SHP77 treated with DMSO at 0.1 percent for 48 hours (cell line): ENCODE results near the gene FRMD8.

Experiments used
- DNase-seq: peaks from one replicate; lab custom pipeline; 2025; lab: John Stamatoyannopoulos, UW

FRMD8 gene

DNA sequence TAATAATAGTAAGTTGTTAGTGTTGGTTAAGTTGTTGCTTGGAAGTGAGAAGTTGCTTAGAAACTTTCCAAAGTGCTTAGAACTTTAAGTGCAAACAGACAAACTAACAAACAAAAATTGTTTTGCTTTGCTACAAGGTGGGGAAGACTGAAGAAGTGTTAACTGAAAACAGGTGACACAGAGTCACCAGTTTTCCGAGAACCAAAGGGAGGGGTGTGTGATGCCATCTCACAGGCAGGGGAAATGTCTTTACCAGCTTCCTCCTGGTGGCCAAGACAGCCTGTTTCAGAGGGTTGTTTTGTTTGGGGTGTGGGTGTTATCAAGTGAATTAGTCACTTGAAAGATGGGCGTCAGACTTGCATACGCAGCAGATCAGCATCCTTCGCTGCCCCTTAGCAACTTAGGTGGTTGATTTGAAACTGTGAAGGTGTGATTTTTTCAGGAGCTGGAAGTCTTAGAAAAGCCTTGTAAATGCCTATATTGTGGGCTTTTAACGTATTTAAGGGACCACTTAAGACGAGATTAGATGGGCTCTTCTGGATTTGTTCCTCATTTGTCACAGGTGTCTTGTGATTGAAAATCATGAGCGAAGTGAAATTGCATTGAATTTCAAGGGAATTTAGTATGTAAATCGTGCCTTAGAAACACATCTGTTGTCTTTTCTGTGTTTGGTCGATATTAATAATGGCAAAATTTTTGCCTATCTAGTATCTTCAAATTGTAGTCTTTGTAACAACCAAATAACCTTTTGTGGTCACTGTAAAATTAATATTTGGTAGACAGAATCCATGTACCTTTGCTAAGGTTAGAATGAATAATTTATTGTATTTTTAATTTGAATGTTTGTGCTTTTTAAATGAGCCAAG lies 38.9 kb downstream of the FRMD8 start:
- DNase-seq: no peak

DNA sequence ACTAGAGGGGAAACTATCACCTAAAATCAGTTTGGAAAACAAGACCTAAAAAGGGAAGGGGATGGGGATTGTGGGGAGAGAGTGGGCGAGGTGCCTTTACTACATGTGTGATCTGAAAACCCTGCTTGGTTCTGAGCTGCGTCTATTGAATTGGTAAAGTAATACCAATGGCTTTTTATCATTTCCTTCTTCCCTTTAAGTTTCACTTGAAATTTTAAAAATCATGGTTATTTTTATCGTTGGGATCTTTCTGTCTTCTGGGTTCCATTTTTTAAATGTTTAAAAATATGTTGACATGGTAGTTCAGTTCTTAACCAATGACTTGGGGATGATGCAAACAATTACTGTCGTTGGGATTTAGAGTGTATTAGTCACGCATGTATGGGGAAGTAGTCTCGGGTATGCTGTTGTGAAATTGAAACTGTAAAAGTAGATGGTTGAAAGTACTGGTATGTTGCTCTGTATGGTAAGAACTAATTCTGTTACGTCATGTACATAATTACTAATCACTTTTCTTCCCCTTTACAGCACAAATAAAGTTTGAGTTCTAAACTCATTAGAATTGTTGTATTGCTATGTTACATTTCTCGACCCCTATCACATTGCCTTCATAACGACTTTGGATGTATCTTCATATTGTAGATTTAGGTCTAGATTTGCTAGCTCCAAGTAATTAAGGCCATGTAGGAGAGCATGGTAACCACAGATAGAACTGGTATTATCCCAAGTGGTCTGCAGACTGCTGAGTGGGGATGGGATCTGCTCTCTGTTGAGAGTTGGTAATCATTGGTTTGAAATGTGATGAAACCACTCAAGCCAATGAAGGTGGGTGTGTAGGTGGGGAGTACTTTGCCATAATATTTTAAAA lies 39.8 kb downstream of the FRMD8 start:
- DNase-seq: no peak

DNA sequence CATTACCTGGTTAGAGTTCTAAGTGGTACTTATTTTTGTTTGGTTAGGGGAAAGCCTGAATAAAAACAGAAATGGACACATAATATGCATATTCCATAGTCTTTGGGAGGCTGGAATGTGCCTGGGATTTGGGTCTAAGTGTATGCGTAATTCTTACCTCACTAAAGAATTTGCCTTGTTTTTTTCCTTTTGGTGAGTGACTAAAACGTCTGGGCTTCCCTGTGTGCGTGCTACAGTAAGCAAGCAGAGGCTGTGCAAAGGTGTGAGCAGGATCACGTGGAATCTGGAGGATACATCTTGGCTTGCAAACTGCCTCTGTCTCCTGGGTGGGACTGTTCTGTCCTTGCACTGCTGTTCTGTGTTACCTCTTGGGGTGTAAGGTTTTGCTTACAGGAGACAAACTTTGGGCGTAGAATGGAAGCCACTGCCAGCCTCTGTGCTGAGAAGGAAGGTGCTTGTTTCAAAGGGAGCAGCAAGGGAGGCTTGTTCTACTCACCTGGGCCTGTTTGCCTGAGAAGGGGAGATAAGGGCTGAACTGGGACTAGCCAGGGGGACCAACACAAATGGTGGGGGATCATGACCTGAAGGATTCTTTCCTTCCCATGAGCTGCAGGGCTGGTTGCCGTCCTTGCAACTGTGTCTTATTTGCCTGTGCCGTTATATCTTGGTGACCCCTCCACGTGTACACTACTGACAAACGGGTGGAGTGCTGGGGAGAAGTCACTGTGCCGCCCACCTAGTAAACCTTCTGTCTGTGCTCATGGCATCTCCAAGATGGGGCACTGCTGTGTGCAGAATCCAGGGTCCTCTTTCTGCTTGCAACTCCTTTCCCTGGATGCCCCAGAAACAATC lies 40.6 kb downstream of the FRMD8 start:
- DNase-seq: no peak

DNA sequence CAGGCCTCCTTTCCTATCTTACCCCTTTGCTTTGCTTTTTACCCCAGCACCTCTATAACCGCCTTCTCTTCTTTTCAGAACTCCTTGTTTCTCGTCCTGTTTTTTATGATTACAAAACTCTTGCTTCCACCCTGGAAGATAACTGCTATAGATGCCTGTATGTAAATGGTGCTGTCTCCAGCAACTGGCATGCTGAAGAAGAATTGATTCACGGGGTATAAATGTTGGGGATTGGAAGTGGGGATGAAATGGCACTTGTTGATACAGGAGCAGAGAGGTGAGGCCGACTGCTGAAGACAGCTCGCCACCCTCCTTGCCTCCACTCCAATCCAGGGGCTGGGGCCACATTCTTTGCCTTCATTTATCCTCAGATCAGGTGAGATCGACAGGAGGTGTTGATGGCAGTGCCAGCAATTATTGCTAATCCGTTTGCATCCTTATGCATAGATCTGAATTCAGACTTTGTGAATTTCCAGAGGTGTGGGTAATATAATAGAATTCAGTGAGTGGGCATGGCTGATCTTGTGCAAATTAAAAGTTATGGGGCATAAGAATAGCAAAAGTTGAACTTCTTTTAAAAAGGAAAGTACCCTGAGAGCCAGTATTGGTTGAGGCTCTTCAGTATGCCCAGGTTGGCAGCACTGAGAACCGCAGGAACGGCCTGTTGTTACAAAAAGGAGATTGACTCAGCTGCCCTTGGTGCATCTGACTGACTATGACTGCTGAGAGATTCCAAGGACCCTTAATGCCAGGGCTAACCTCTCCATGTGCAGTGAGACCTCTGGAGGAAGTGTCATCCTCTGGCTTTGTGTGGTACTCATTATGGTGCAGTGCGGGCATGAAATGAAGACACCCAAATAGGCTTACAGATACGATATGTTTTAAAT lies 41.5 kb downstream of the FRMD8 start:
- no peak for DNase-seq

DNA sequence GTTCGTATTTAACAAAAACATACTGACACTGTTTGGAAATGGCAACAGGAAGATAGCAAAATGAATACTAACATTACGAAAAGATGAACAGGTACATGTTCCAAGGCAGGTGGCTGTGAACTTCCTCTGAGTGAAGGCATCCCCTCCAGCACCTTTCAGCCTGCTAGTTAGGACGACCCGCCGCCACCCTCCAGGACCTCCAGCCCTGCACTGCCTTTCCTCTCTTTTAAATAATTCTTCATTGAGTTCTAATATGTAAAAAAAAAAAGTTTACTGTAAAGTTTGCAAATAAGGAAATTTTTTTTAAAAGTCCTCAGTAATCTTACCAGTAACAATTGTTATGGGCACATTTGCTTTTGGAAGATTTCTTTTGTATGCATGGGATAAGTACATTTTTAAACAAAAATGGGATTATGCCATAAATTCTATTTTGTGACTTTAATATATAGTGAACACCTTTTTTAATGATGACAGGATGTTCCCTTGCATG lies 42.2 kb downstream of the FRMD8 start:
- no peak for DNase-seq

DNA sequence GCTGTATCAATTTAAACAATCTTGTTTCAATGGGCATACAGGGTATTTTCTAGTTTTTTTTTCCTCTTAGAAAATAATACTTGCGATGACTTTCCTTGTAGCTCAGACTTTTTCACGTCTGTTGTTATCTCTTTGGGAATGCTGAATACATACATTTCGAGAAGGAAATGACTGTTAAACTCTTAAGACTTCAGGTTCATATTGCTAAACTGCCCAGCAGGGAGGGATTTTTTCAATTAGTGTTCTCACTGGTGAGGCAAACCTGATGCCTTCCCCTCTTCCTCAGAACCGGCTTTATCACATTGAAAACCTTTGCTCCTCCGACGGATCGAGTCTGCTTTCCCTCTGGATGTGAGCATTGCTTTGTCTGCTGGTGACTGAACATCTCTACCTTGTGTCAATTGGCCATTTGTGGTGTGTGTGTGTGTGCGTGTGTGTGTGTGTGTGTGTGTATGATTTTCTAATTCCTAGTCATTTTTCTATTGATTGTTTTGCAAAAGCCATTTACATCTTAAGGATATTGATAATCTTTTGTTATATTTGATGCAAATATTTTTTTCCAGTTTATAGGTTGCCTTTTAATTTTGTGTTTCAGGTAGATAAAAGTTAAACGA lies 42.7 kb downstream of the FRMD8 start:
- DNase-seq: no peak

DNA sequence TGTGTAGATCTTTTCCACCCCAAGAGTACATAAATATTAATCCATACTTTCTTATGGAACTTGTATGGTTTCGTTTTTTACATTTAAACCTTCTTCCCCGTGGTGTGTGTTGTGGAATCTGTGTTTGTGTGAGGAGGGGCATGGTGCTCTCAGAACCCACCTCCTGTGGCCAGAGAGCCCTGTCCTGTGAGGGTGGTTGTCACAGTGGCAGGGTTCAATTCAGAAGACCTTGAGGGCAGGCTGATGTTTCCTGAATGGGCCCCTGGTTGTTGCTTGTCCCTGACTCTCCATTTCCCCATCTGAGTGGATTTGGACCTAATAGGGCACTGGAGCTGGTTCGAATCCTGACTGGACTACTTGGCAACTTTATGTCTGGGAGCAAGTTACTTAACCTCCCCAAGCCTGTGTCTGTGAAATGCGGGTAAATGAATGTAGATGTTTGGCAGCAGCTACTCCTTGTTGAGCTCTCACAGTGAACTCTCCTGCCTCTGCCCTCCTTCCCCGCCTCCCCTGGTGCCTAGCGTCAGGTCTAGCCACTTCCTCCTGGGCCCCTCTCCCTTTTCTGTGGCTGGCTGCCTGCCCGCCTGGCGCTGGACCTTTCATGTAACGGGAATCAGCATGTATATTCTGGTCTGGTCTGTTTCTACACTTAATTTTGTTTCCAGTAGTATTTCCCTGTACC lies 43.4 kb downstream of the FRMD8 start:
- DNase-seq: no peak

DNA sequence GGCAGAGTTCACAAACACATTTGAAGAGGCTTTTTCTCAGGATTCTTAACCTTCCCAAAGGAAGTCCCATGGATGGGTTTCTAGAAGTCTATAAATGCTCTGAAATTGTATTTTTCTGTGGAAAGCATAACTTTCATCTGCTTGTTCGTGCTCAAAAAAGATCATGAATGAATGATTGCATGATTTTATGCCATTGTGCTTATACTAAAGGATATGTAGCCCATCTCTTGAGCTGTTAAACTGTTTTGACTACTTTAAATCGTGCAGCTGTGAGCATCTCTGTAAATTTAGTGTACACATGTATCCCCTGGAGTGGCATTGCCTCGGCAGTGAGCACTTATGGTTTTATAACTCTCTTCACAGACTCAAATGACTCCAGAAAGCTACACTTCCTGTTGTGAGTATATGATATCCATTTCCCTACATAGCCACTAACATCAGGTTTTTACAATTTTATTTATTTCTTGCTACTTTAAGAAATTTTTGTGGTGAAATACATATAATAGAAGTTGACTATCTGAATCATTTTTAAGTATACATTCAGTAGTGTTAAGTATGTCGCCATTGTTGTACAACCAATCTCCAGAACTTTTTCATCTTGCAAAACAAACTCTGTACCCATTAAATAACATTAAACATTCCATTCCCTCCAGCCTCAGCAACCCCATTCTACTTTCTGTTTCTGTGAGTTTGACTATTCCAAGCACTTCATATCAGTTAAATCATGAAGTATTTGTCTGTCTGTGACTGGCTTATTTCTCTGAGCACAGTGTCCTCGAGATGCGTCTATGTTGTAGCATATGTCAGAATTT lies 44.2 kb downstream of the FRMD8 start:
- DNase-seq: no peak

DNA sequence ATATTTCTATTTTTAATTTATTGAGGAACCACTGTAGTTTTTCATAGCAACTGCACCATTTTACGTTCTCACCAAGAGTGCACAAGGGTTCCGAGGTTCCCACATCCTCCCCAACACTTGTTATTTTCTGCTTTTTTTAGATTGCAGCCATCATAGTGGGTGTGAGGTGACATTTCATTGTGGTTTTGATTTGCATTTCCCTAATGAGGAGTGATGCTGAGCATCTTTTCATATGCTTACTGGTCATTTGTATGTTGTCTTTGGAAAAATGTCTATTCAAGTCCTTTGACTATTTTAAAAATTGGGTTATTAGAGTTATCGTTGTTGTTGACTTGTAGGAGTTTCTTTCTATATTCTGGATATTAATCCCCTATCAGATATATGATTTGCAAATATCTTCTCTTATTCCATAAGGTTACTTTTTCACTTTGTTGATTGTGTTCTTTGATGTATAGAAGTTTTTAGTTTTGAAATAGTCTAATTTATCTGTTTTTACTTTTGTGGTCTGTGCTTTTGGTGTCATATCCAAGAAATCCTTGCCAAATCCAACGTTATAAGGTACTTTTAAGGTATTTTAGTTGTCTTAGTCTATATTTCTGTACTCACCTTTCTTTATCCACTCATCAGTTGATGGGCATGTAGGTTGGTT lies 45.1 kb downstream of the FRMD8 start:
- DNase-seq: no peak

DNA sequence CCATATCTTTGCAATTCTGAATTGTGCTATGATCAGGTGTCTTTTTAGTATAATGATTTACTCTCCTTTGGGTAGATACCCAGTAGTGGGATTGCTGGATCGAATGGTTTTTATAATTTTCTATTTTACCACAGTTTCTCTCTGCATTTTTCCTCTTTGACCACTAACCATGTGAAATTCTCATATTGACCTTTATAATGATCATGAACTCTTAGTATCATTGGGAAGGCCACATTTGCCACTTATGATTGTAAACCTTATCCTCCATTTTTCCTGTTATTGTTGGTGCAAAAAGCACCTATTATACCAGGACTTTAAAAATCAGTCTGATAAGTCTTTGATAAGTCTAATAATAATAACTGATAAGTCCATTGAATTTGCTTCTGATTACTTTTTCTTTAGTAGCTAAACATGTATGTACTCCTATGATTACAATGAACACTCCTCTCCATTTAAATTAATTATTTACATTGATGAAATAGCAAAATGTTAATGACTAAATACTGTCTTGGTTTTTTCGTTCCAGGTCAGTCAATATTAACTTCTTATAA lies 45.7 kb downstream of the FRMD8 start:
- DNase-seq: no peak

DNA sequence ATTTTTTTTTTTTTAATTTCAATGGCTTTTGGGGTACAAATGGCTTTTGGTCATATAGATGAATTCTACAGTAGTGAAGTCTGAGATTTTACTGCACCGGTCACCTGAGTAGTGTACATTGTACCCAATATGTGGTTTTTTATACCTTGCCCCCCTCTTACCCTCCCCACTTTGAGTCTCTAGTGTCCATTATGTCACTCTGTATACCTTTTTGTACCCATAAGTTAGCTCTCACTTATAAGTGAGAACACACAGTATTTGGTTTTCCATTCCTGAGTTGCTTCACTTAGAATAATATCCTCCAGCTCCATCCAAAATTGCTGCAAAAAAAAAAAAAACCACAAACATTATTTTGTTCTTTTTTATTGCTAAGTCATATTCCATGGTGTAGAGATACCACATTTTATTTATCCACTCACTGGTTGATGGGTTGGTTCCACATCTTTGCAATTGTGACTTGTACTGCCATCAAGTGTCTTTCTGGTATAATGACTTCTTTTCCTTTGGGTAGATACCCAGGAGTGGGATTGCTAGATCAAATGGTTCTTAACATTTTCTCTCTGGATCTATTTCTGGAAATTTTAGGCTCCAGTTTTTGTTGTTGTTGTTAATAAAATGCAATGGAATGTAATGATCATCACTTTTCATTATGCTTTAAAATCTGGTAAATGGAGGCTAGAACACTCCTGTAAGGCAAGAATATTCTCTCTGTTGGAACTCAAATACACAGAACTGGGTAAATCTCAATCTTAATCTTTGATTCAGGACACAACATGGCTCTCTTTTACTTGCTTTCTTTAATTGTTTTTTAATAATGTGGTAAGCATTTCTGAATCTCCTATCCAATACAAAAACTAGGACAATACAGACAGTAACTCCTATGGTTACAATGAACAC lies 46.5 kb downstream of the FRMD8 start:
- no peak for DNase-seq

DNA sequence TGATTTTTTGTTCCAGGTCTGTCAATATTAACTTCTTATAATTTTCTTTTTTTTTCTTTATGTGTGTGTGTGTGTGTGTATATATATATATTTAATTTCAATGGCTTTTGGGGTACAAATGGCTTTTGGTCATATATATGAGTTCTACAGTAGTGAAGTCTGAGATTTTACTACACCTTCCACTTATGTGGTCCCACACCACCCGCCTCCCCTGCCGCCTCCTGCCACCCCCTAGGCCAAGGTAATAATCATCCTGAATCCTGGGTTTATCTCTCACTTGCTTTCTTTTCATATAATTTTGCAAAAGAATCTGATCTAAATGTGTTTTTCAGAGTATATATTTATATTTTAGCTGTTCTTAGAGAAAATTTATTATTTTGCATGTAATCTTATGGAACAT lies 47.2 kb downstream of the FRMD8 start:
- no peak for DNase-seq

DNA sequence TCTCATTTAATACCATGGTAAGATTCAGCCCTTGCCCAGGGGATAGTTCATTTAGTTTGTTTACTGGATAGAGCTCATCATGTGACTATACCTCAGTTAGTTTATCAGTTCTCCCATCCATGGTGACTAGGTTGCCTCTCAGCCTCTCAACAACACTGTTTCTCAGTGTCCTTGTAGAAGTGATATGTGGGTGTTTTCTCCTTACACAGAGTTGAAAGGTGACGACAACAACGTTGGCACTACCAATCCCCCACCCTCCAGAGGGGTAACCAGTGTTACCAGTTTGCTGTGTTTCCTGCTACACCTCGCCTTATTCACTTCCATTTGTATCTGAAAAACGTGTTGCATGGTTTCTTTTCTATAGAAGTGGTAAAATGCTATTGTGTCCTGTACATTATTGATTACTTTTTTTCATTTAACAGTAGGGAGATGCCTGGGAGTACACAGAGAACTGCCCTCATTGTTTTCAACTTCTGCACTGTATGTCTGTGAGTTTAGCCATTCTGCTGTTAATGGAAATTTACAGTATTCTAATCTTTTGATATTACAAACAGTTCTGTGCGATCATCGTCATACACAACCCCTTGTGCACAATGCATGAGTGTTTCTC lies 47.7 kb downstream of the FRMD8 start:
- no peak for DNase-seq

DNA sequence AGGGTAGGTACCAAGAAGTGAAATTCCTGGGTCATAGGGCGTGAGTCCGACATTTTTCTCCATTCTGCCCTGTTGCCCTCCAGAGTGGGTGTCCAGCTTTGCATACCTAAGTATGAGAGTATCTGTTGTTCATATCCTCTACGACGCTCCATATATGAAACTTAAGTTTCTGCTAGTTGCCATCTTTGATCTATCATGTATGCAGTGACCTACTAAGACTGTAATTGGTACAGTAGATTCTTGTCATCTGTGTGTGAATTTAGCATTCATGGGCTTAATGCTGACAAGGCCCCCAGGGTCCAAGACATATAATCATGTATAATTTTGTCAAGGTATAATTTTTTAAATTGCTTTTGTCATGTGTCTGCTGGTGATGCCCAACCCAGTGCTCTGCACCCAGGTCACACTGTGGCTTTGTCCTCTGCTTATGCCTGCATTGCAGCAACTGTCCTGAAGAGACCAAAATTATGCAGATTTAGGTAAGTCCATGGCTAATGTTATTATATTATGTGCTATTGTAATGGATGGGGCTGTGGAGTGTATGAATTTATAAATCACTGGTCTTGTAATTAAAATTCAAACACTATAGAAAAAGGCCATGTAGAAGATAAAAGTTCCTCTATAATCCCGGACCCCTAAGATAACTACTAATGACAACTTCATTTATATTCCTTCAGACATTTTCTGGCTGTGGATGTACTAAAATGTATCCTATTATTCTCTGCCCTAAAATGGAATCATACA lies 48.4 kb downstream of the FRMD8 start:
- DNase-seq: no peak

DNA sequence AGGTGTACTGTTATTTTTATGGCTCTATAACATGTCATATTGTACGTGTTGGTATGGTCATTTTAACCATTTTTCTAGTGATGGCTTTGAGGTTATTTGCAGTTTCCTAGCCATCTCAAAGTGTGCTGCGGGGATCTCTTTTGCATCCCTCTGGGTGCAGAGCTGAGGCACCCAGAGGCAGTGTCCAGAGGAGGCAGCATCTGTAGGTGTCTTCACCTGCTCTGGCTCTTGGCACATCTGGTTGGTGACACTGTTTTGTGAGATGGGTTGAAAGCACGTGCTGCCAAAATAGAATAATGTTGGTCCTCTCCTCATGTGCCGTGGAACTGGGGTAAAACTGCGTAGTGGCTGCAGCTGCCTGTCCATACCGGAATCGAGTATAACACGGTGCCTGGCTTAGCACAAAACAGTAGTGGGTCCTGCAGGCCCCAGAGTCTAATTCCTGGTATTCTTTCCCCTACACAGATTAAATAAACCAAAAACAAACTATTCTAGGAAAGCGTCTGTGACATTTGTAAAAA lies 49.0 kb downstream of the FRMD8 start:
- DNase-seq: no peak

DNA sequence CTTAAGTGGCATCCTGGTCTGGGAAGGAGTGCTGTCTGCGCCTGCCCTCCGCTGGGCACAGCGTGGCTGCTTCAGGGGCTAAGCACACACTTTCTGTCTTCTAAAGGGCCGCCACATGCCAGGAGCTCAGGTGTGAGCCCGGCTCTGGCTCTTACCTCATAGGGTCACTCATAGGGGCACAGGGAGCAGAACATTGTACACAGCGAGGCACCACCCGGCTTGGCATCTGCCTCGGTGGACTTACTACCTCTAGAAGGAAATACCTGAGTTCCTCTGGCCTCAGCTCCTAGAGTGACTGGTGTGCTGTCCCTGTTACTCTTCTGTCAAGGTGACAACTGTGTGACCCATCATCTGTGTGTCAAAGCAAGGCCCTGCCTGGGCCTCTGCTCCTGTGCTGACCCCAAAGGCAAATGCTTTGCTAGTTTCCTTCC lies 49.6 kb downstream of the FRMD8 start:
- no peak for DNase-seq
